Loucy (cell line): Measurements from ENCODE around the gene RERE.

Experiments
- EZH2phosphoT487 ChIP-seq: fragments of 200-600 bp; IDR thresholded peaks from 2 replicates; pipeline ENCODE4 v1.6.1; 2018; ENCODE audit warnings: antibody characterized with exemption, mild to moderate bottlenecking, moderate library complexity, borderline replicate concordance
- TF ChIP-seq, protein P1 (sequence below): fragments of 200-600 bp; sonication (generic); conservative IDR thresholded peaks from 2 replicates; pipeline ENCODE4 v1.5.1; 2014; ENCODE audit warnings: mild to moderate bottlenecking, antibody characterized with exemption, low read length

GRCh38 chr1:8510041-8510823 lies 307.2 kb downstream of the RERE start:
- TF ChIP-seq, protein P1, sequence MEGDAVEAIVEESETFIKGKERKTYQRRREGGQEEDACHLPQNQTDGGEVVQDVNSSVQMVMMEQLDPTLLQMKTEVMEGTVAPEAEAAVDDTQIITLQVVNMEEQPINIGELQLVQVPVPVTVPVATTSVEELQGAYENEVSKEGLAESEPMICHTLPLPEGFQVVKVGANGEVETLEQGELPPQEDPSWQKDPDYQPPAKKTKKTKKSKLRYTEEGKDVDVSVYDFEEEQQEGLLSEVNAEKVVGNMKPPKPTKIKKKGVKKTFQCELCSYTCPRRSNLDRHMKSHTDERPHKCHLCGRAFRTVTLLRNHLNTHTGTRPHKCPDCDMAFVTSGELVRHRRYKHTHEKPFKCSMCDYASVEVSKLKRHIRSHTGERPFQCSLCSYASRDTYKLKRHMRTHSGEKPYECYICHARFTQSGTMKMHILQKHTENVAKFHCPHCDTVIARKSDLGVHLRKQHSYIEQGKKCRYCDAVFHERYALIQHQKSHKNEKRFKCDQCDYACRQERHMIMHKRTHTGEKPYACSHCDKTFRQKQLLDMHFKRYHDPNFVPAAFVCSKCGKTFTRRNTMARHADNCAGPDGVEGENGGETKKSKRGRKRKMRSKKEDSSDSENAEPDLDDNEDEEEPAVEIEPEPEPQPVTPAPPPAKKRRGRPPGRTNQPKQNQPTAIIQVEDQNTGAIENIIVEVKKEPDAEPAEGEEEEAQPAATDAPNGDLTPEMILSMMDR: no peak
- no peak for TF ChIP-seq EZH2phosphoT487
